ENCODE data around the gene ATXN8OS.
"Not testable (repeated sequence)": the region's sequence is repeated elsewhere in the genome, so short reads cannot be mapped to it uniquely, and the experiment has no call there.

ATXN8OS gene

DNA sequence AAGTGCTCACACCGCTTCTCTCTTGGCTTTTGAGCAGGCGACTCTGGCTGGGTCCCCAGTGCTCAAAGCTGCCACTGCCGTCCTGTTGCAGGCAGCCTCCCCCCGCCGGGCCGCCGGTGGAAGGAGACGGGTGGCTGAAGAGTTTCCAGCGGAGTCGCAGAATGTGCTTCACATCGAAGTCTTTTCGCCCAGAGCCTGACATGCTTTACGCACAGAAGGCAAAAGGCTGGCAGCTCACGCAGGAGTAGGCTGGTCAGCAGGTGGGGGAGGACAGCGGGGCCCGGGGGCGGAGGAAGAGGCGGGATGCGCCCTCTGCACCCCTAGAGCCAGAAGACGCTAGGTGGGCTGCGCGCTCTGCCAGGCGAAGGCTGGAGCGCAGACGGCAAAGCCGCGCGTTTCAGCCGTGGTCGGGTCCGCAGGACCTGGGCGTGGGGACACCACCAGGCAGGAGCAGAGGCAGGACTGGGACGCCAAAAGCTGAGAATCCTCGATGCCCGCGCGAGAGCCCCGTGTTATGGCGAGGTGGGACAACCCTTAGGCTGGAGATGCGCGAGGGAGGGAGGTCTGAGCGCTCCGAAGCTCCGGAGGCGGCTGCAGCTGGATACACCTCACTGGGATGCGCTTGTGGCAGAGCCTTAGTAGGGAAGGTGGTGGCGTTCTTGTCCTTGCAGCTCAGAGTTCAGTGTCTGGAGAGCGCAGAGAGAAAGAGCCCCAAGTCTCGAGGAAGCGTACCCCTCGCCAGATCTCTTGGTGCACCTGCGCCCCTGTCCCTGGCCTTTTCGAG, at the start of gene ATXN8OS:
TSS of gene ATXN8OS (plus strand) at position 329 of the 784 bp plus-strand sequence.
- DNase-seq, result peak; percentile 2

DNA sequence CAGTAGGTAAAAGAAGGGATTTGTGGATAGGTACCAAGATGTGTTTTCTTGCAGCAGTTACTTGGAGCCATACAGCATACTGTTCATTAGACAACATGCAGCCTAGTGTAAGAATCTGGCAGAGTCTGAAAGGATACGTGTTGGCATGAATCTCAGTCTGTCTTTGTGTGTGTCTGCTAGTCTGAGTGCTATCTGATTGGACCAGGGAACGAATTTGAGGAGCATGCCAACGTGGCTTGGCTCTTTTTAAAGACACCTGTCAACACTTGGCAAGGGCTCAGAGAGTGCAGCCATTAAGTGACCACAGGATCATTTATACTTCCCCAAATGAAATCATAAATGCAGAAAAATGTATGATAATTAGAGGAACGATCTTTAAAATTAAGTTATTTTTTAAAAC, 27.6 kb upstream of the ATXN8OS start:
- no peak for DNase-seq

- no peak for DNase-seq
Measured at GRCh38 chr13:70087247-70087646, 20.4 kb upstream of the ATXN8OS start.

- no peak for DNase-seq
Measured at GRCh38 chr13:70088926-70089325, 18.7 kb upstream of the ATXN8OS start.

DNA sequence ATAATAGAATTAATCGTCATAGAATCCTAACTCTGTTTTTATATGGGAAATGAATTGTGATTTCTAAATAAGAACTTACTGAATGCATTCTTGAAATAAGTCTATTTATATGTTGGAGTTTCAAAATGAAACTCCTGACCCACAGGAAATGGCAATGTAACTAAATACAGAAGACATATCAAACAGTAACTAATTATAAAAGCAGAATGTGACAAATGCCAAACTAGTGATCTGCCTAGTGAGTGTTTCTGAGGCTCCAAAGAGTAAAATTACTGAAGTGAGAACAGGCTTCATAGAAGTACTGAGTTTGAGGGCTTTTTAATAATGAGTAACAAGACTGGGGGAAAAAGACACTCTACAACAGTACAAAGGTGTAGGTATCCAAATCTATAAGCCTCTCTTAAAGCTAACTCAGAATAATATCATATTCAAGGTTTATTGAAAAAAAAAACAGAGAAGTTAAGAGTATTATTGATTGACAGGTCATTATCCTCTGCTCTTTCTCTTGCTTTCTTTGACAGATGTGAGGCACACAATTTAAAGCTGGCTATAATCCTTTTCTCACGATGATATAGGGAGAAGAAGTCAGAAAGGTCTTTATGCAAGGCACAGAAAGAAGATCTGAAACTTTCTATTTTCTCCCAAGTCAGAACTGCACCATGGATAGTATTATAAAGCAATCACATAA, 17.4 kb upstream of the ATXN8OS start:
- no peak for DNase-seq

DNA sequence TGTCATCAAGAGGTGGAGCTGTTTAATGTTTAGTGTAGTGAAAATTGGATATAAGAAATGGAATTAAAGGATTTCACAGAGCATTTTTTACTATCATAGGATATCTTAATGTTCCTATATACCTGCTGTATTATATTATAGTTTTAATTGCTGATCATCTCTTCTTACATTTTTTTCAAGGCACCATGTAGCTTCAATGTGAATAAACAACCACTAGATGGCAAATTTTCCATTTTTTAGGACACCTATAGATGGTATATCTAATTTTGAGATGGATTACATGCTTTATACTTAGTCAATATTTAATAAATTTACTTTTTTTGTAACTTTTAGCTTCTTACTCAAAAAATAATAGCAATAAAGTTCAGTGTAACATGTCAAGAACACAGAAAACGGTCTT, 9.0 kb upstream of the ATXN8OS start:
- no peak for DNase-seq

GRCh38 chr13:70104481-70104880, 3.1 kb upstream of the ATXN8OS start:
- DNase-seq, result no peak

- DNase-seq, result no peak
Measured at GRCh38 chr13:70107125-70107497, 515 bp upstream of the ATXN8OS start.

- no peak for DNase-seq
Measured at GRCh38 chr13:70108356-70109105, 905 bp downstream of the ATXN8OS start, which contains the start of gene KLHL1. KLHL1 (minus strand) TSS chr13:70108452; CDS start chr13:70107699, 753 bp downstream.

DNA sequence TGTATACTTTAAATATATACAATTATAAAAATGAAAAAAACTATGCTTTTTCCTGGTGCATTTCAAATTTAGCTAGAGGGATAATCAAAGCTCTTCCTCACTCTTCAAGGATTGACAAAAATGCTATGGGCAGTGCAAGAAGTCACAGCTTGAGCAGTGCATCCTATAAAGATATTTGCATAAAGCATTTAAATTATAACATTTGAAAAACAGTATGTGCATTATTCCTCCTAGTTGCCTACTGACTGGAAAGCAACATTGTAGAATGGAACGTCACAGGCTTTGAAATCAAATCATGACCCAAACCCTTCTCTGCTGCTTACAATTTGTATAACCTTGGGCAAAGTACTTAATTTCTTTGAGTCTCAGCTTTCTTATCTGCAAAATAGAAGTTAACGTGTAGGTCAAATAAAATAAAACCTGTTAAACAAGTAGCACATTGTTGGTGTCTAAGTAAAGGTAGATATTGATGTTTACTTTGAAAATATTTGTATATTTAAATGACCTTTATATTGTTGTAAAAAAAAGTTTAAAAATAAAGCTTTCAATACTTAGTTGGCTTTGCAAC, 9.8 kb downstream of the ATXN8OS start:
- no peak for DNase-seq

- DNase-seq, result no peak
Measured at GRCh38 chr13:70125693-70126092, 18.1 kb downstream of the ATXN8OS start.

DNA sequence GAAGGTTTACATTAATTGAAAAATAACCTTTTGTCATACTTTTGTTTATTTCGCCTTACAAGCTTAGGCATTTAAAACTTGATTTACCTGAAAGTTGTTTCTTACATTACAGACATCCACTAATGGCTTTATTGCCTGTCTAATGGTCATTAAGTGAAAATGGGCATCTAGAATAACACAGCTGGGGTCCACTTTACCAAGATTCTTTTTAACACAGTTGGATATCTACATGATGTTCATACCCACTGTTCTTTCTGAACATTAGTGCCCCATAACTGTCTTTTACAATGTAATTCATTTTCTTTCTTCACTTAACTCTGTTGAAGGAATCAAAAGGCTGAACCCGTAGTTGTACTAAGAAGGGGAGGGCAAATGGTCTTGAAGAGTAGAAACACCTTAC, 20.5 kb downstream of the ATXN8OS start:
- no peak for DNase-seq

- DNase-seq, result not testable (repeated sequence)
Measured at GRCh38 chr13:70142658-70143057, 35.0 kb downstream of the ATXN8OS start.

DNA sequence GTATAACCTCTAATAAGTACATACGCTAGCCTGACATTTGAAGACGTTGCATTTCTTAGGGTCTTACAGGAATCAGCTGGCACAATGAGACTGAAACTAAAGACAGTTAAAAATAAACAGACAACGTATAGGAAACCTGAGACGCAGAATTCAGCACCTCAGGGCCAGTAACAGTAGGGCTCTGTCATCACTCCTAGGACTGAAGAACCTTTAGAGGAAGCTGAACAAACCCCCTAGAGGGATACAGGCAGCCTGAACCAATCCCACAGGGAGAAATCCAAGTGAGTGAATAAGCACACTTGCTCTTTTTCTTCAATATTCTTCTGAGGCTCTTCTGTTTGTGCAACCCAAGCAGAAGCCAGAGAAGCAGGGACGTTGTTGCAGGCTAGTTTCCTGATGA, 54.5 kb downstream of the ATXN8OS start:
- DNase-seq, result no peak

GRCh38 chr13:70170689-70171088, 63.1 kb downstream of the ATXN8OS start:
- no peak for DNase-seq

- no peak for DNase-seq
Measured at GRCh38 chr13:70171151-70171550, 63.5 kb downstream of the ATXN8OS start.

DNA sequence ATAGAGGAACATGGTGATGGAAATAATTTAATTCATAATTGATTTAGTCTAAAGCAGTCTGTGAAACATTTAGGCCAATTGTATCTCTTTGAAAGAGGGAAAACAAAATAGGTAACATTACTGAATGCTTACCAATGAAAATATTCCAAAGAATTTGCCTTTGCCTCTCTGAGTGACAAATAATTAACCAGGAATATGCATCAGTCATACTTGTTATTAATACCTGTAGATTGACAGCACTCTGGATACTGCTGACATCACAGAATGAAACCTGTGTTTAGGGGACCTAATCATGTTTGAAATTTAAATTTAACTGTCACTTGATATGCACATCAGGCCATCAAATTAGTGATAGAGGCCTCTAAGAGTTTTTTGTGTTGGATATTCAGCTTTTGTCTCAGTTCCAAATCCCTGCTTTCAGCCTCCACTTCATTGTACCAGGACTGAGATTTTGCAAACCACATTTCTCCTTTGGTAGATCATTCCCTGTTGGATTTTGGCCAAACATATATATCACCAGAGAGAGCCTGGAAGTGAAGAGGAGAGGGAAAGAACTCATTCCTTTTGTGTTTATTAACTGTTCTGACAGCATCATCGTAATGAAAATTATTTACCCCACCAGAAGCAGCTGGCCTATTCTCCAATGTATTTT, 65.4 kb downstream of the ATXN8OS start:
- DNase-seq, result no peak

- DNase-seq, result no peak
Measured at GRCh38 chr13:70173598-70173959, 66.0 kb downstream of the ATXN8OS start.

DNA sequence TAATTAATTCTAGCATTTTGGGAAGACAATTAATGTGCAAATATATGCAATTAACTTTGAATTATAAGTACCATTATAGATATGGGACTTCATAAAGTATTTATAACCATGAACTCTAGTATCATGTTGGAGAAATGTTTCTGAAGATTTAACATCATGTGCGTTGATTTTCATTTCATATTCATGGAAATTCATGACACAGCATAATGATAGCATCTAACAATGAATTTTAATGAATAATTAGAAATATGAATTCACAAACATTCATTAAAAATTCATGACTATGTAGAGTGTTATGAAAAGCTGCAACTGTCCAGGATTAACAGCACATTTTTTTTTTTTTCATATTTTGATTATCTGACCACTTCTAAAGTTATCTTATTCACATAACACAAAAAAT, 70.7 kb downstream of the ATXN8OS start:
- no peak for DNase-seq

Measured in cortex of kidney (tissue), 1 donor.